Neural cell (in vitro differentiated cells): ENCODE data around the gene OR5P2. TPM values are rescaled to one million over a fixed set of nuclear protein-coding genes. Genes with fewer than 3 reads are reported as not detected.

Experiments
- H2AFZ ChIP-seq: fragments of 200-600, 300-800 bp; sonication (generic), shearing (Covaris generic); 2 replicates; pipeline ENCODE4 v1.6.0; 2014; ENCODE audit warnings: low read depth, mild to moderate bottlenecking, antibody characterized with exemption, low read length, moderate library complexity
- H3F3A ChIP-seq: fragments of 200-600 bp; shearing (Covaris generic); 2 replicates; pipeline ENCODE4 v1.6.1; 2016; ENCODE audit warnings: mild to moderate bottlenecking, moderate library complexity, mixed read lengths, antibody characterized with exemption, low read length; ENCODE audit not compliant: insufficient read depth, poor library complexity, severe bottlenecking
- H3K27ac ChIP-seq: fragments of 200-600, 300-800 bp; sonication (generic), shearing (Covaris generic); 2 replicates; pipeline ENCODE4 v1.5.1; 2014; ENCODE audit warnings: mild to moderate bottlenecking, low read length, moderate library complexity
- H3K27me3 ChIP-seq: fragments of 300-800, 200-600 bp; sonication (generic), shearing (Covaris generic); 2 replicates; pipeline ENCODE4 v1.6.0; 2014; ENCODE audit warnings: mild to moderate bottlenecking, low read depth, low read length, moderate library complexity; ENCODE audit not compliant: insufficient read depth
- H3K36me3 ChIP-seq: fragments of 300-800, 200-600 bp; sonication (generic), shearing (Covaris generic); 2 replicates; pipeline ENCODE4 v1.5.1; 2014; ENCODE audit warnings: mild to moderate bottlenecking, antibody characterized with exemption, low read length, moderate library complexity; ENCODE audit not compliant: insufficient read depth
- H3K4me2 ChIP-seq: fragments of 300-800, 200-600 bp; sonication (generic), shearing (Covaris generic); 2 replicates; pipeline ENCODE4 v1.6.0; 2014; ENCODE audit warnings: mild to moderate bottlenecking, low read length
- H3K4me3 ChIP-seq: fragments of 300-800, 200-600 bp; sonication (generic), shearing (Covaris generic); 2 replicates; pipeline ENCODE4 v1.5.1; 2014; ENCODE audit warnings: mild to moderate bottlenecking, low read length, moderate library complexity
- H3K79me2 ChIP-seq: fragments of 200-600 bp; shearing (Covaris generic); replicated peaks from 2 replicates; pipeline ENCODE4 v1.6.0; 2014; ENCODE audit warnings: mild to moderate bottlenecking, low read length, moderate library complexity; ENCODE audit not compliant: insufficient read depth
- H3K9ac ChIP-seq: fragments of 300-800, 200-600 bp; sonication (generic), shearing (Covaris generic); 2 replicates; pipeline ENCODE4 v1.6.1; 2016; ENCODE audit warnings: mild to moderate bottlenecking, low read length, mixed read lengths
- H3K9me2 ChIP-seq: fragments of 200-600 bp; shearing (Covaris generic); 2 replicates; pipeline ENCODE4 v1.6.1; 2016; ENCODE audit warnings: mild to moderate bottlenecking, low read length, mixed read lengths; ENCODE audit not compliant: insufficient read depth
- H3K9me3 ChIP-seq: fragments of 200-600, 300-800 bp; sonication (generic), shearing (Covaris generic); 2 replicates; pipeline ENCODE4 v1.6.1; 2016; ENCODE audit warnings: mild to moderate bottlenecking, mixed run types, low read length, moderate library complexity, mixed read lengths
- H4K20me1 ChIP-seq: fragments of 200-600 bp; shearing (Covaris generic); 2 replicates; pipeline ENCODE4 v1.6.1; 2016; ENCODE audit warnings: mild to moderate bottlenecking, mixed run types; ENCODE audit not compliant: insufficient read depth
- EP300 ChIP-seq: fragments of 450-650 bp; conservative IDR thresholded peaks from 2 replicates; pipeline ENCODE4 v1.6.1; 2014; ENCODE audit warnings: antibody characterized with exemption, mild to moderate bottlenecking, moderate library complexity; ENCODE audit not compliant: poor library complexity, severe bottlenecking
- EZH2 ChIP-seq: fragments of 200-600, 300-800 bp; shearing (Covaris generic), sonication (generic); IDR thresholded peaks from 2 replicates; pipeline ENCODE4 v1.6.1; 2014; ENCODE audit warnings: antibody characterized with exemption, low read length, borderline replicate concordance, mild to moderate bottlenecking; ENCODE audit not compliant: insufficient read depth, poor library complexity, severe bottlenecking
- MXI1 ChIP-seq: fragments of 450-650 bp; conservative IDR thresholded peaks from 2 replicates; pipeline ENCODE4 v1.6.1; 2014; ENCODE audit warnings: antibody characterized with exemption, mild to moderate bottlenecking; ENCODE audit not compliant: poor library complexity, severe bottlenecking
- POLR2AphosphoS5 ChIP-seq: IDR thresholded peaks from 2 replicates; pipeline ENCODE4 v1.6.1; 2012
- RAD21 ChIP-seq: fragments of 450-650 bp; conservative IDR thresholded peaks from 2 replicates; pipeline ENCODE4 v1.6.1; 2014; ENCODE audit warnings: antibody characterized with exemption, mild to moderate bottlenecking, moderate library complexity
- SMC3 ChIP-seq: fragments of 450-650 bp; conservative IDR thresholded peaks from 2 replicates; pipeline ENCODE4 v1.6.1; 2014; ENCODE audit warnings: antibody characterized with exemption, mild to moderate bottlenecking, moderate library complexity; ENCODE audit not compliant: poor library complexity
- TAF1 ChIP-seq: IDR thresholded peaks from 2 replicates; pipeline ENCODE4 v1.6.1; 2012; ENCODE audit warnings: low read depth
- polyA plus RNA-seq: library from polyadenylated mRNA; depleted of rRNA; stranded (reverse); fragments of >200 nt; gene quantifications from 2 replicates; pipeline ENCODE4 v1.2.3, GENCODE V29; 2014
- TF ChIP-seq, protein P1 (sequence below): fragments of 450-650 bp; IDR thresholded peaks from 2 replicates; pipeline ENCODE4 v1.5.1; 2014; ENCODE audit warnings: antibody characterized with exemption, mild to moderate bottlenecking, moderate library complexity; ENCODE audit not compliant: poor library complexity, severe bottlenecking
- TF ChIP-seq, protein P2 (sequence below): IDR thresholded peaks from 2 replicates; pipeline ENCODE4 v1.6.1; 2012; ENCODE audit warnings: borderline replicate concordance

Gene OR5P2
- polyA plus RNA-seq, 1 donor from 2014 or later: not detected

GRCh38 chr11:7840578-7840977, 43.8 kb upstream of the OR5P2 start:
- no peaks in the 10 kb centered on the region for H3K36me3 ChIP-seq
- H3F3A ChIP-seq: no peaks in the 10 kb centered on the region
- no peak overlapping the region for H3K4me2 ChIP-seq
- H3K27me3 ChIP-seq: no peaks in the 10 kb centered on the region
- no peak overlapping the region for H3K4me3 ChIP-seq
- no peak overlapping the region for H3K27ac ChIP-seq
- H3K79me2 ChIP-seq: no peaks in the 10 kb centered on the region
- TF ChIP-seq POLR2AphosphoS5 (no peak), RAD21 (no peak), TAF1 (no peak), EZH2 (no peak), MXI1 (no peak), EP300 (no peak)
- TF ChIP-seq, protein P1, sequence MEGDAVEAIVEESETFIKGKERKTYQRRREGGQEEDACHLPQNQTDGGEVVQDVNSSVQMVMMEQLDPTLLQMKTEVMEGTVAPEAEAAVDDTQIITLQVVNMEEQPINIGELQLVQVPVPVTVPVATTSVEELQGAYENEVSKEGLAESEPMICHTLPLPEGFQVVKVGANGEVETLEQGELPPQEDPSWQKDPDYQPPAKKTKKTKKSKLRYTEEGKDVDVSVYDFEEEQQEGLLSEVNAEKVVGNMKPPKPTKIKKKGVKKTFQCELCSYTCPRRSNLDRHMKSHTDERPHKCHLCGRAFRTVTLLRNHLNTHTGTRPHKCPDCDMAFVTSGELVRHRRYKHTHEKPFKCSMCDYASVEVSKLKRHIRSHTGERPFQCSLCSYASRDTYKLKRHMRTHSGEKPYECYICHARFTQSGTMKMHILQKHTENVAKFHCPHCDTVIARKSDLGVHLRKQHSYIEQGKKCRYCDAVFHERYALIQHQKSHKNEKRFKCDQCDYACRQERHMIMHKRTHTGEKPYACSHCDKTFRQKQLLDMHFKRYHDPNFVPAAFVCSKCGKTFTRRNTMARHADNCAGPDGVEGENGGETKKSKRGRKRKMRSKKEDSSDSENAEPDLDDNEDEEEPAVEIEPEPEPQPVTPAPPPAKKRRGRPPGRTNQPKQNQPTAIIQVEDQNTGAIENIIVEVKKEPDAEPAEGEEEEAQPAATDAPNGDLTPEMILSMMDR: no peak
- H3K9ac ChIP-seq: no peak overlapping the region
- no peaks in the 10 kb centered on the region for H3K9me2 ChIP-seq
- no peak overlapping the region for H2AFZ ChIP-seq
- H3K9me3 ChIP-seq: no peaks in the 10 kb centered on the region
- H4K20me1 ChIP-seq: no peaks in the 10 kb centered on the region

- Histone ChIP-seq H3K79me2 (no peaks in the 10 kb centered on the region), H2AFZ (no peak overlapping the region), H3K36me3 (no peaks in the 10 kb centered on the region), H3K9me3 (no peaks in the 10 kb centered on the region), H3K9me2 (no peaks in the 10 kb centered on the region), H3K27ac (no peak overlapping the region), H3K4me3 (no peak overlapping the region), H3K27me3 (no peaks in the 10 kb centered on the region), H4K20me1 (no peaks in the 10 kb centered on the region), H3K4me2 (no peak overlapping the region), H3F3A (no peaks in the 10 kb centered on the region), H3K9ac (no peak overlapping the region)
- no peak for TF ChIP-seq MXI1
Observed at GRCh38 chr11:7833527-7833926, 36.8 kb upstream of the OR5P2 start.

- Histone ChIP-seq H3K9me3 (no peaks in the 10 kb centered on the region), H3F3A (no peaks in the 10 kb centered on the region), H3K27ac (no peak within 1 kb of the TSS), H3K36me3 (no peaks in the 10 kb centered on the region), H3K9me2 (no peaks in the 10 kb centered on the region), H3K4me3 (no peak within 1 kb of the TSS), H3K4me2 (no peak within 1 kb of the TSS), H3K27me3 (no peaks in the 10 kb centered on the region), H4K20me1 (no peaks in the 10 kb centered on the region), H3K79me2 (no peaks in the 10 kb centered on the region), H3K9ac (no peak within 1 kb of the TSS), H2AFZ (no peak within 1 kb of the TSS)
- TF ChIP-seq, protein P2, sequence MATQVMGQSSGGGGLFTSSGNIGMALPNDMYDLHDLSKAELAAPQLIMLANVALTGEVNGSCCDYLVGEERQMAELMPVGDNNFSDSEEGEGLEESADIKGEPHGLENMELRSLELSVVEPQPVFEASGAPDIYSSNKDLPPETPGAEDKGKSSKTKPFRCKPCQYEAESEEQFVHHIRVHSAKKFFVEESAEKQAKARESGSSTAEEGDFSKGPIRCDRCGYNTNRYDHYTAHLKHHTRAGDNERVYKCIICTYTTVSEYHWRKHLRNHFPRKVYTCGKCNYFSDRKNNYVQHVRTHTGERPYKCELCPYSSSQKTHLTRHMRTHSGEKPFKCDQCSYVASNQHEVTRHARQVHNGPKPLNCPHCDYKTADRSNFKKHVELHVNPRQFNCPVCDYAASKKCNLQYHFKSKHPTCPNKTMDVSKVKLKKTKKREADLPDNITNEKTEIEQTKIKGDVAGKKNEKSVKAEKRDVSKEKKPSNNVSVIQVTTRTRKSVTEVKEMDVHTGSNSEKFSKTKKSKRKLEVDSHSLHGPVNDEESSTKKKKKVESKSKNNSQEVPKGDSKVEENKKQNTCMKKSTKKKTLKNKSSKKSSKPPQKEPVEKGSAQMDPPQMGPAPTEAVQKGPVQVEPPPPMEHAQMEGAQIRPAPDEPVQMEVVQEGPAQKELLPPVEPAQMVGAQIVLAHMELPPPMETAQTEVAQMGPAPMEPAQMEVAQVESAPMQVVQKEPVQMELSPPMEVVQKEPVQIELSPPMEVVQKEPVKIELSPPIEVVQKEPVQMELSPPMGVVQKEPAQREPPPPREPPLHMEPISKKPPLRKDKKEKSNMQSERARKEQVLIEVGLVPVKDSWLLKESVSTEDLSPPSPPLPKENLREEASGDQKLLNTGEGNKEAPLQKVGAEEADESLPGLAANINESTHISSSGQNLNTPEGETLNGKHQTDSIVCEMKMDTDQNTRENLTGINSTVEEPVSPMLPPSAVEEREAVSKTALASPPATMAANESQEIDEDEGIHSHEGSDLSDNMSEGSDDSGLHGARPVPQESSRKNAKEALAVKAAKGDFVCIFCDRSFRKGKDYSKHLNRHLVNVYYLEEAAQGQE: no peak
- TF ChIP-seq RAD21 (no peak), EZH2 (no peak), MXI1 (no peak), SMC3 (no peak), TAF1 (no peak), EP300 (no peak), POLR2AphosphoS5 (no peak)
- TF ChIP-seq, protein P1: no peak
Observed at GRCh38 chr11:7830740-7831139, 34.0 kb upstream of the OR5P2 start, which contains the start of gene OR5P3. TSS of gene OR5P3 (minus strand) at chr11:7830840.
